ENCODE measurements around the gene ABCD1.

The ABCD1 gene

DNA sequence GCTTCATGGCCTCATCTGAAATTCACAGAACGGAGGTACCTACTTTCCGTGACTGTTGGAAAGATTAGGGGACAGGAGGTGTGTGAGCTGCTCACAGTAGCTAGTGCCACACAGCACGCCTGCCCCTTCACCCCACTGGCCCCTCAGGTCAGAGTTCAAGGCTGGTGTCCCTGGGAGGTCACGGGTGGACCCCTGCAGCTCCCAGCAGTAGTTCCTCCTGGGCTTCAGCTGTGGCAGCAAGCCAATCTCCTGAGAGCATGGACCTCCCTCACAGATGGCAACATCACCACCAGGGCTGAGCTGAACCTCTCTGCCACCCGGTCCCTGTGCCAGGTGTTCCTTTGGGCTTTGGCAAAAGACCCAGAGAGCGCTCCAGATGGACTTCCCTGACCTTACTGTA, 67.7 kb downstream of the ABCD1 start:
- ATAC-seq = no peak

DNA sequence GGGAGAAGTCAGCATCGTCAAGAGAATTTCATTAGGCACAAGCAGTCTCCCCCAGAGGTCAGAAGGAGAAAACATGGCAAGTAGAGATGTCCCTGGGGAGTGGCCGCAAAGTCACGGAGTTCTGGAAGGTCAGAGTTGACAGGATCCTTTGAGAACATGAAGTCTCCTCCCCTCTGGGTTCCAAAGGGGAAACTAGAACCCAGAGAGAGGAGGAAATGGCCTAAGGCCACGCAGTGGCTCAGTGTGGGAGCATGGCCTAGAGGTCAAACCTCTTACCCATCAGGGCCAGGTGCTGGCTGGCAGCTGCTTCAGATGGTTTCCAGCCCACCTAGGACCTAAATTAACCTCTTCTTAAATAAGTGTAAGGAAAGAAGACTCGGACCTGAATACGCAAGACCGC, 68.6 kb downstream of the ABCD1 start:
- peak overlapping the region; percentile 87 for H3K4me3 Mint-ChIP-seq
- no peaks in the 10 kb centered on the region for H3K9me3 Mint-ChIP-seq
- ATAC-seq (no peak), DNase-seq (ENCODE audit: low spot score in 2 of 2) (no peak)
- H3K27ac Mint-ChIP-seq = peak overlapping the region; percentile 94
- H3K36me3 Mint-ChIP-seq = peaks cover 34% of the 10 kb centered on the region
- H3K4me1 Mint-ChIP-seq = peaks cover 18% of the 10 kb centered on the region

More for the DNA sequence above, 67.7 kb downstream of the ABCD1 start:
- peaks cover 18% of the 10 kb centered on the region for H3K4me1 Mint-ChIP-seq
- H3K9me3 Mint-ChIP-seq = no peaks in the 10 kb centered on the region
- H3K4me3 Mint-ChIP-seq = peak overlapping the region; percentile 87
- DNase-seq (ENCODE audit: low spot score in 2 of 2) = no peak
- H3K27ac Mint-ChIP-seq = no peak overlapping the region
- peaks cover 27% of the 10 kb centered on the region for H3K36me3 Mint-ChIP-seq

Measured in stimulated activated effector memory CD8-positive, alpha-beta T cell treated with anti-CD3 and anti-CD28 coated beads, Interleukin-12 subunit alpha, Interleukin-12 subunit beta, amount 100 ng/mL, for 72 hours (primary cell).